ENCODE data around the gene TMUB2. TPM values are rescaled to one million over a fixed set of nuclear protein-coding genes. Genes with fewer than 3 reads are reported as not detected.

Gene TMUB2
- polyA plus RNA-seq, 1 of the 3 experiments (the other 2 are of a cell fraction), result 49.5 TPM

DNA sequence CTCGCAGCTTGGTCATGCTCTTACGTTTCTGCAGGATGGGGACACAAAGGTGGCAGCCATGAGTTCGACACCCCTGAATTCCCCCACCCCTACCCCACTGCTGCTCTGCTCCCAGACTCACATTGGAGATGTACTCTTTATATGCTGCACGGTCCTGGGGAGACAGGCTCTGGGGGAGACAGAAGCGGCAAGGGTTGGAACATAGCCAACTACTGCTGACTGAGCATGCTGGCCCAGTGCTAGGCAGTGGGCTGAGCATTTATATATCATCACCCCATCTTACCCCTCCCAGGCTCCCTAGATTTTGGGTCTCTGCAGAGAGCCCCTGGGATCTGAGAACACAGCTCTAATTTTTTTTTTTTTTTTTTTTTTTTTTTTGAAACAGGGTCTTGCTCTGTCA lies 21.0 kb downstream of the TMUB2 start:
- TF ChIP-seq, protein P1, sequence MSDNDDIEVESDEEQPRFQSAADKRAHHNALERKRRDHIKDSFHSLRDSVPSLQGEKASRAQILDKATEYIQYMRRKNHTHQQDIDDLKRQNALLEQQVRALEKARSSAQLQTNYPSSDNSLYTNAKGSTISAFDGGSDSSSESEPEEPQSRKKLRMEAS (IDR thresholded peaks at IDR 0.05; ENCODE audit: low read depth), result no peak
- TF ChIP-seq SMC3 (IDR thresholded peaks at IDR 0.05; ENCODE audit: low read depth, low read length), result no peak
- H3K27me3 ChIP-seq (ENCODE audit: insufficient read depth), result no peaks in the 10 kb centered on the region
- WGBS (ENCODE audit: low lambda C conversion rate), result 97% methylated on average over 3 of the region's 5 CpGs
- H3K79me2 ChIP-seq (ENCODE audit: insufficient read depth), result no peaks in the 10 kb centered on the region
- H3K9ac ChIP-seq, result no peak overlapping the region
- H3K27ac ChIP-seq (ENCODE audit: low read depth in 2 of 2, low read length in 1 of 2), result no peak overlapping the region
- ChIA-PET POLR2A (no interaction called here), CTCF (interaction anchor here (1.0 to 6.7 kb wide), 4 partner anchors 9 to 143 kb away, joined by 4 to 57 read pairs (median 8); no protein-coding TSS in a partner anchor)
- H3K9me2 ChIP-seq, result no peaks in the 10 kb centered on the region
- no peak for DNase-seq
- peaks cover 29 to 50% of the 10 kb centered on the region in 2 experiments for H3K36me3 ChIP-seq (replicated peaks in 1 of 2; ENCODE audit: control insufficient read depth in 1 of 2, insufficient read depth in 2 of 2, low read length in 1 of 2)
- H3K4me2 ChIP-seq, result no peak overlapping the region
- H4K20me1 ChIP-seq (ENCODE audit: insufficient read depth), result no peaks in the 10 kb centered on the region; the same call in 1 of the 2 replicates
- peaks cover 42% of the 10 kb centered on the region for H3F3A ChIP-seq (replicated peaks; ENCODE audit: insufficient read depth)
- no peaks in the 10 kb centered on the region for H3K9me3 ChIP-seq
- H2AFZ ChIP-seq (ENCODE audit: low read depth), result no peak overlapping the region
- H3K4me3 ChIP-seq (ENCODE audit: low read depth in 2 of 2, low read length in 1 of 2), result no peak overlapping the region
- H3K4me1 ChIP-seq (ENCODE audit: control insufficient read depth in 1 of 2, insufficient read depth in 2 of 2, low read depth in 1 of 2, low read length in 1 of 2), result peaks cover 7 to 12% of the 10 kb centered on the region in 2 experiments; a peak in 3 of 4 replicates

GRCh38 chr17:44209786-44210341 lies 23.1 kb downstream of the TMUB2 start:
- ChIA-PET POLR2A (no interaction called here), CTCF (interaction anchor here (0.8 to 6.7 kb wide), 18 partner anchors 9 to 140 kb away, joined by 3 to 57 read pairs (median 7); partner anchors contain the start of genes G6PC3, GRN and UBTF)
- H3K9ac ChIP-seq, result no peak overlapping the region

More at GRCh38 chr17:44209786-44210341, 23.1 kb downstream of the TMUB2 start:
- TF ChIP-seq NFIC (IDR thresholded peaks at IDR 0.05; ENCODE audit: borderline replicate concordance), result no peak
- TF ChIP-seq POLR2AphosphoS5 (IDR thresholded peaks at IDR 0.05; ENCODE audit: low read depth, low read length), result no peak
- TF ChIP-seq SMC3 (IDR thresholded peaks at IDR 0.05; ENCODE audit: low read depth, low read length), result no peak
- TF ChIP-seq, protein P2, sequence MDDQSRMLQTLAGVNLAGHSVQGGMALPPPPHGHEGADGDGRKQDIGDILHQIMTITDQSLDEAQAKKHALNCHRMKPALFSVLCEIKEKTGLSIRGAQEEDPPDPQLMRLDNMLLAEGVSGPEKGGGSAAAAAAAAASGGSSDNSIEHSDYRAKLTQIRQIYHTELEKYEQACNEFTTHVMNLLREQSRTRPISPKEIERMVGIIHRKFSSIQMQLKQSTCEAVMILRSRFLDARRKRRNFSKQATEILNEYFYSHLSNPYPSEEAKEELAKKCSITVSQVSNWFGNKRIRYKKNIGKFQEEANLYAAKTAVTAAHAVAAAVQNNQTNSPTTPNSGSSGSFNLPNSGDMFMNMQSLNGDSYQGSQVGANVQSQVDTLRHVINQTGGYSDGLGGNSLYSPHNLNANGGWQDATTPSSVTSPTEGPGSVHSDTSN (IDR thresholded peaks at IDR 0.05), result no peak
- no peak for TF ChIP-seq JUND (IDR thresholded peaks at IDR 0.05)
- TF ChIP-seq MXI1 (IDR thresholded peaks at IDR 0.05; ENCODE audit: low read depth, low read length), result no peak
- TF ChIP-seq SIN3A (IDR thresholded peaks at IDR 0.05; ENCODE audit: borderline replicate concordance, low read depth, low read length), result no peak
- TF ChIP-seq FOSL2 (IDR thresholded peaks at IDR 0.05; ENCODE audit: borderline replicate concordance, low read depth), result no peak
- no peak for TF ChIP-seq GABPA (IDR thresholded peaks at IDR 0.05; ENCODE audit: low read depth)
- no peak for TF ChIP-seq NRF1 (IDR thresholded peaks at IDR 0.05; ENCODE audit: low read depth, low read length)
- H3K36me3 ChIP-seq (replicated peaks in 1 of 2; ENCODE audit: control insufficient read depth in 1 of 2, insufficient read depth in 2 of 2, low read length in 1 of 2), result peaks cover 35 to 67% of the 10 kb centered on the region in 2 experiments
- no peaks in the 10 kb centered on the region for H3K9me2 ChIP-seq
- peaks cover 11% of the 10 kb centered on the region; the same call in 1 of the 2 replicates for H4K20me1 ChIP-seq (ENCODE audit: insufficient read depth)
- H3K4me1 ChIP-seq (ENCODE audit: control insufficient read depth in 1 of 2, insufficient read depth in 2 of 2, low read depth in 1 of 2, low read length in 1 of 2), result 0 out of 4 replicates have a peak, but pooled peaks cover 0 to 4% of the 10 kb centered on the region in 2 experiments
- peaks cover 3% of the 10 kb centered on the region; the same call in 1 of the 2 replicates for H3K79me2 ChIP-seq (ENCODE audit: insufficient read depth)
- H3K9me3 ChIP-seq, result no peaks in the 10 kb centered on the region
- H3F3A ChIP-seq (replicated peaks; ENCODE audit: insufficient read depth), result peaks cover 39% of the 10 kb centered on the region
- no peak for DNase-seq
- H3K27me3 ChIP-seq (ENCODE audit: insufficient read depth), result no peaks in the 10 kb centered on the region
- H2AFZ ChIP-seq (ENCODE audit: low read depth), result no peak overlapping the region
- H3K4me2 ChIP-seq, result no peak overlapping the region
- peak overlapping the region in 1 of 2 experiments; percentile 44; a peak in 1 of 4 replicates for H3K4me3 ChIP-seq (ENCODE audit: low read depth in 2 of 2, low read length in 1 of 2)
- WGBS (ENCODE audit: low lambda C conversion rate), result 93% methylated on average over 11 of the region's 11 CpGs
- no peak overlapping the region for H3K27ac ChIP-seq (ENCODE audit: low read depth in 2 of 2, low read length in 1 of 2)
